Pancreas (tissue), 10 donors: Measurements from ENCODE around the gene SLC30A1. TPM values are rescaled to one million over a fixed set of nuclear protein-coding genes. Genes with fewer than 3 reads are reported as not detected.

Source experiments
- ATAC-seq, 4 donors: fragments of 200-7000 bp; cut with Tn5 transposase; one replicate each; pipeline versions ENCODE4 v1.8.0 to v1.9.1; 2020; ENCODE audit warnings: mild to moderate bottlenecking in 4 of 4, moderate library complexity in 4 of 4
- DNase-seq, 6 donors: peaks; one replicate each; pipeline ENCODE4 v3.0.0-alpha.2; 2020
- FAIRE-seq: peaks from 2 replicates; lab custom pipeline; 2012; peaks lifted over from hg19 to GRCh38; lab: Jason Lieb, UNC
- H3K27ac ChIP-seq, 4 donors: fragments of 200-600 bp; sonication (generic); 1 replicate in 3 of 4; 2 replicates in 1 of 4; pipeline versions ENCODE4 v1.5.0 to v1.8.0; 2020
- H3K27me3 ChIP-seq, 4 donors: fragments of 200-600 bp; one replicate each; pipeline ENCODE4 v1.8.0; 2021
- H3K36me3 ChIP-seq, 3 donors: fragments of 200-600 bp; sonication (generic) in 1 of 3; one replicate each; pipeline versions ENCODE4 v1.5.0 to v1.8.0; 2020 to 2021
- H3K4me1 ChIP-seq, 3 donors: fragments of 200-600 bp; one replicate each; pipeline ENCODE4 v1.8.0; 2021
- H3K4me3 ChIP-seq, 4 donors: fragments of 200-600 bp; sonication (generic) in 2 of 4; one replicate each; pipeline versions ENCODE4 v1.5.0 to v1.8.0; 2020 to 2021
- H3K9me3 ChIP-seq, 4 donors: fragments of 200-600 bp; one replicate each; pipeline ENCODE4 v1.8.0; 2021
- WGBS, 2 donors: extraction: QIAGEN DNeasy Blood & Tissue Kit; methylation state at CpG; one replicate each; pipeline ENCODE4 v1.1.7; 2013; 5-methylcytosine and 5-hydroxymethylcytosine counted together
- intact Hi-C, 3 donors: fragments of 100-400 bp; cut with DNase I; formaldehyde crosslinking; loops; one replicate each; pipeline versions ENCODE4 v1.11.1 to v1.14.2; 2022
- polyA plus RNA-seq, 2 donors: library from polyadenylated mRNA; stranded (reverse); fragments of 200-250 nt; gene quantifications; one replicate each; pipeline ENCODE4 v1.2.3, GENCODE V29; 2013
- total RNA-seq, 6 donors: library from RNA; stranded (reverse); fragmentation: NEBNext Ultra II Directional in 4 of 6; extraction: Animal tissue kit (Norgen Biotek cat#: 25700) in 4 of 6; gene quantifications; one replicate each; pipeline versions ENCODE4 v1.2.1 to v1.2.4, GENCODE V29; 2021 to 2023
- TF ChIP-seq, protein P1 (sequence below), 4 donors: fragments of 200-600 bp; sonication (generic) in 3 of 4; IDR thresholded peaks; one replicate each; pipeline versions ENCODE4 v1.5.0 to v1.8.0; 2021; ENCODE audit warnings: antibody characterized with exemption in 4 of 4
- donor health status: healthy with polysubstance abuse.
- donor health status: DM: no; HTN: no; CAD: no; lungs with moderate emphysema.
- donor health status: DM: no; HTN: no; CAD: no.
- donor health status: control.
- donor health status: control.
- donor health status: Bipolar disorder and iron deficiency.
- donor health status: DM: yes; HTN: yes; CAD: no.
- donor health status: DM: no; HTN: no; CAD: no.
- donor health status: DM: no; HTN: no; CAD: no.
- donor health status: DM: yes; HTN: yes; CAD: no.

Gene SLC30A1
- total and polyA plus RNA-seq, 8 donors: 1.5 to 19.5 (median 8.0) TPM

DNA sequence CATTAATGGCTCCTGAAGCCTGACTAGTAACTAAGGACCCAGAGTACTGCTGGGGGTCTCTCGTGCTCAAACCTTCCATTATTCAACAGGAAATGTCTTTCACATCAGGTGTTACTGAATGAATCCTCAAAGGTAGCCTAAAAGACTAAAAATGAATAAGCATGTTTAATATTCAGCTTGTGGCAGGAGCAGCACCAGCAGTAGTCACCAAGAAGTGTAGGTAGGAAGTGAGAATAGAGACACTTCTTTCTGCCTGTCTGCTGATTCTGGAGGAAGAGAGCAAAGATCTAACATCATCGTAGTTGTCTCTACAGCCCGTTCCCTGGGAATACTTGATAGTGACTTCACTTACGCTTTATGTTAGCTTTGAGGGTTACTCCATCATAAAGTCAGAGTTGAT, 7.6 kb upstream of the SLC30A1 start:
- WGBS, 2 donors: 75 to 81% methylated on average over 4 of the region's 4 CpGs
- Histone ChIP-seq H3K4me1 (no peaks in the 10 kb centered on the region), H3K4me3 (no peak overlapping the region), H3K27me3 (no peaks in the 10 kb centered on the region), H3K9me3 (no peaks in the 10 kb centered on the region), H3K27ac (no peak overlapping the region), H3K36me3 (no peaks in the 10 kb centered on the region)
- FAIRE-seq (no peak), ATAC-seq (no peak), DNase-seq (no peak)
- TF ChIP-seq, protein P1, sequence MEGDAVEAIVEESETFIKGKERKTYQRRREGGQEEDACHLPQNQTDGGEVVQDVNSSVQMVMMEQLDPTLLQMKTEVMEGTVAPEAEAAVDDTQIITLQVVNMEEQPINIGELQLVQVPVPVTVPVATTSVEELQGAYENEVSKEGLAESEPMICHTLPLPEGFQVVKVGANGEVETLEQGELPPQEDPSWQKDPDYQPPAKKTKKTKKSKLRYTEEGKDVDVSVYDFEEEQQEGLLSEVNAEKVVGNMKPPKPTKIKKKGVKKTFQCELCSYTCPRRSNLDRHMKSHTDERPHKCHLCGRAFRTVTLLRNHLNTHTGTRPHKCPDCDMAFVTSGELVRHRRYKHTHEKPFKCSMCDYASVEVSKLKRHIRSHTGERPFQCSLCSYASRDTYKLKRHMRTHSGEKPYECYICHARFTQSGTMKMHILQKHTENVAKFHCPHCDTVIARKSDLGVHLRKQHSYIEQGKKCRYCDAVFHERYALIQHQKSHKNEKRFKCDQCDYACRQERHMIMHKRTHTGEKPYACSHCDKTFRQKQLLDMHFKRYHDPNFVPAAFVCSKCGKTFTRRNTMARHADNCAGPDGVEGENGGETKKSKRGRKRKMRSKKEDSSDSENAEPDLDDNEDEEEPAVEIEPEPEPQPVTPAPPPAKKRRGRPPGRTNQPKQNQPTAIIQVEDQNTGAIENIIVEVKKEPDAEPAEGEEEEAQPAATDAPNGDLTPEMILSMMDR (IDR thresholded peaks at IDR 0.05): no peak
- intact Hi-C loops: no loop called here

- no peak overlapping the region for H3K27ac ChIP-seq
- FAIRE-seq (no peak), DNase-seq (no peak), ATAC-seq (no peak)
- peaks cover 0 to 5% (median 0%) of the 10 kb centered on the region in 3 donors for H3K4me1 ChIP-seq
- 88 to 91% methylated on average over 11 of the region's 11 CpGs for WGBS, 2 donors
- no peak overlapping the region for H3K4me3 ChIP-seq
- intact Hi-C loops: no loop called here
- H3K27me3 ChIP-seq: no peaks in the 10 kb centered on the region
- TF ChIP-seq, protein P1 (IDR thresholded peaks at IDR 0.05): no peak
- no peaks in the 10 kb centered on the region for H3K9me3 ChIP-seq
- H3K36me3 ChIP-seq: no peaks in the 10 kb centered on the region
Measured at GRCh38 chr1:211583011-211583992, 4.3 kb upstream of the SLC30A1 start.

GRCh38 chr1:211581526-211581925, 2.6 kb upstream of the SLC30A1 start:
- WGBS, 2 donors: 80 to 87% methylated on average over 3 of the region's 3 CpGs
- no peak for FAIRE-seq
- no peak overlapping the region for H3K27ac ChIP-seq

GRCh38 chr1:211580303-211580687, 1.3 kb upstream of the SLC30A1 start:
- ATAC-seq: no peak
- H3K4me3 ChIP-seq: peak overlapping the region in 1 of 4 donors; percentile 95
- peak overlapping the region in 3 of 4 donors; percentile 68 to 95 (median 94) for H3K27ac ChIP-seq
- DNase-seq: peak in 1 of 6 donors; percentile 4
- TF ChIP-seq, protein P1 (IDR thresholded peaks at IDR 0.05): no peak
- H3K27me3 ChIP-seq: no peaks in the 10 kb centered on the region
- no peaks in the 10 kb centered on the region for H3K36me3 ChIP-seq
- FAIRE-seq: no peak
- no peaks in the 10 kb centered on the region for H3K9me3 ChIP-seq
- WGBS, 2 donors: 79 to 81% methylated on average over 1 of the region's 1 CpG
- intact Hi-C loops: no loop called here
- peaks cover 0 to 14% (median 11%) of the 10 kb centered on the region in 3 donors for H3K4me1 ChIP-seq

More at GRCh38 chr1:211581526-211581925, 2.6 kb upstream of the SLC30A1 start:
- H3K4me1 ChIP-seq: peaks cover 0 to 7% (median 0%) of the 10 kb centered on the region in 3 donors
- H3K4me3 ChIP-seq: no peak overlapping the region
- intact Hi-C loops: no loop called here
- no peaks in the 10 kb centered on the region for H3K9me3 ChIP-seq
- ATAC-seq (no peak), DNase-seq (no peak)
- TF ChIP-seq, protein P1 (IDR thresholded peaks at IDR 0.05): no peak
- H3K27me3 ChIP-seq: no peaks in the 10 kb centered on the region
- no peaks in the 10 kb centered on the region for H3K36me3 ChIP-seq
